ENCODE measurements around the gene PSMD13. TPM values are rescaled to one million over a fixed set of nuclear protein-coding genes. Genes with fewer than 3 reads are reported as not detected.

PSMD13 gene
- total RNA-seq, 2 experiments from 2014 or later: 56.9 to 57.8 TPM

DNA sequence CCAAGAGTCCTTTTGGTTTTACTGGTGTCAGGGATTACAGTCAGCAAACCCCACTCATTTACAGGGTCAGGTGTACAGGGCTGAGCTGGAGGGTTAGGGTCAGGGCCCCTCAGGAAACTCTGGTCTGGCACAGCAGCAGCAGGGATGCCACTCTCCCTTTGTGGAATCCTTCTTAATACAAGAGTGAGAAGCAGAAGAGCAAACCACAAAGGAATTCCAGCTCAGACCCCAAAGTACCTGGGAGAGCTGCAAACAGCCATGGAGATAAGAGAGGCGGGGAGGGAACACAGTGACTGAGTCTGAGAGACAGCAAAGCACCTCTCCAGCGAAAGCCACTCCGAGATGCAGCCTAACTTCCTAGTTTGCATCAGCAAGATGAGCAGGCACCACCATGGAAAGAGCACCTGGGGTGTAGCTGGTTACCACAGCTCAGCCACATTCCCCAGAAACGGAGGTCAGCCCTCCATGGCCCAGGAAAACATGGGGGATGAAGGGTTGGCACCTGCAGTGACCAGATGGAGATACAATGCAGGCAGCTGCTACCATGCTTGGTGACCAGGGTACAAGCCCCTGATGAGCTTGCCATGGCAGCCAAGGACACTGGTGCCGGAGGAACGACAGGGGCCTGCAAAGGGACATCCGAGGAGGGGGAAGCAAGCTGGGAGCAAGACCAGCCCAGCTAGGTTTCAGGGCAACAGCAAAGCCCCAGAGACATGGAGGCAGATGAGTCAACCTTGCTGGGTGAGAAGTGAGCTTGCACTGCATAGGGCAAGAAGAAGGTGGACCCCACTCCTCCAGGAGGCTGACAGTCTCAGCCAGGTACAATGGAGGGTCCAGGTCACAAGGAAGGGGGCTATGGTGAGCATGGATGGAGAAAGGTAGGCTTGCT, 33.5 kb upstream of the PSMD13 start:
- intact Hi-C loops (cut with DNase I, micrococcal nuclease): no loop called here
- no peaks in the 10 kb centered on the region for H3K9me3 ChIP-seq (ENCODE audit: control insufficient read depth in 1 of 2, insufficient read depth in 1 of 2, low read length in 2 of 2)
- TF ChIP-seq, protein P1, sequence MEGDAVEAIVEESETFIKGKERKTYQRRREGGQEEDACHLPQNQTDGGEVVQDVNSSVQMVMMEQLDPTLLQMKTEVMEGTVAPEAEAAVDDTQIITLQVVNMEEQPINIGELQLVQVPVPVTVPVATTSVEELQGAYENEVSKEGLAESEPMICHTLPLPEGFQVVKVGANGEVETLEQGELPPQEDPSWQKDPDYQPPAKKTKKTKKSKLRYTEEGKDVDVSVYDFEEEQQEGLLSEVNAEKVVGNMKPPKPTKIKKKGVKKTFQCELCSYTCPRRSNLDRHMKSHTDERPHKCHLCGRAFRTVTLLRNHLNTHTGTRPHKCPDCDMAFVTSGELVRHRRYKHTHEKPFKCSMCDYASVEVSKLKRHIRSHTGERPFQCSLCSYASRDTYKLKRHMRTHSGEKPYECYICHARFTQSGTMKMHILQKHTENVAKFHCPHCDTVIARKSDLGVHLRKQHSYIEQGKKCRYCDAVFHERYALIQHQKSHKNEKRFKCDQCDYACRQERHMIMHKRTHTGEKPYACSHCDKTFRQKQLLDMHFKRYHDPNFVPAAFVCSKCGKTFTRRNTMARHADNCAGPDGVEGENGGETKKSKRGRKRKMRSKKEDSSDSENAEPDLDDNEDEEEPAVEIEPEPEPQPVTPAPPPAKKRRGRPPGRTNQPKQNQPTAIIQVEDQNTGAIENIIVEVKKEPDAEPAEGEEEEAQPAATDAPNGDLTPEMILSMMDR (IDR thresholded peaks at IDR 0.05): no peak
- Mint-ChIP-seq H3K9me3 (no peaks in the 10 kb centered on the region), H3K4me3 (peak overlapping the region; percentile 71), H3K27me3 (no peaks in the 10 kb centered on the region), H3K4me1 (ENCODE audit: low read depth) (peaks cover 58% of the 10 kb centered on the region), H3K27ac (peak overlapping the region; percentile 79), H3K36me3 (ENCODE audit: low read depth) (peaks cover 69% of the 10 kb centered on the region)
- H3K4me1 ChIP-seq (ENCODE audit: insufficient read depth, low read length): peaks cover 61% of the 10 kb centered on the region
- H3K36me3 ChIP-seq (ENCODE audit: insufficient read depth, low read length): peaks cover 35% of the 10 kb centered on the region
- ChIA-PET CTCF (no interaction called here), POLR2A (interaction anchor here (0.8 to 1.0 kb wide), 2 partner anchors 47 to 113 kb away, joined by 3 to 4 read pairs; no protein-coding TSS in a partner anchor)
- no peak for ATAC-seq (ENCODE audit: poor library complexity)
- H3K27me3 ChIP-seq (ENCODE audit: control insufficient read depth in 1 of 2, insufficient read depth in 2 of 2, low read length in 2 of 2): no peaks in the 10 kb centered on the region
- H3K4me3 ChIP-seq (ENCODE audit: low read length): no peak overlapping the region
- H3K27ac ChIP-seq (ENCODE audit: low read depth in 1 of 2, low read length in 2 of 2): no peak overlapping the region
- DNase-seq: peak in 3 of 14 experiments; percentile 2 to 29 (median 12)

DNA sequence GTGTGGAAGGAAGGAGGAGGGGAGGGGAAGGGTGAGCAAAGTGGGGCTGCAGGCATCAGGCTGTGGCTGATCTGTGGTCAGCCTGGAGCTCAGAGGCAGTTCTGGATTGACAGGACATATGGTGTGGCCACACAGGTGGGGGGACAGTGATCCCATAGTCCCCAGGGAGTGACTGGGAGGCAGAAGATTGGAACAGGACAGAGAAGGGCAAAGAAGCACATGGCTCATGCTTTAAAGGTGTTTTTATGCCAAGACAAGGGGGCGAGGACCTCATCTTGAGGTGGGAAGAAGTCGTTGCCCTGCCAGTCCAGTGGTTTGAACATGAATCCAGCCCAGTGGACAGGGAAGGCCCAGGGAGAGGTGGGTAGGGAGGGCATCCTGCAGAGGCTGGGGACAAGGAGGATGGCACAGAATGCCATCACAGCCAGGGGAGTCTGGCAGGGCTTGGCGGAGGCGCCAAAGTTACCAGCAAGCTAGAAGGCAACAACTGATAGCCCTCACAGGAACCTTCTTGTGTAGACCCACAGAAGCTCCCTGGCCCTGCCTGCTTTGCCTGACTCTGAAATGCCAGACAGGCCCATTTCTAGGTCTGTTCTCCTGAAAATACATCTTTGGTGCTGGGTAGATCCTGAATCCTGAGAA, 32.7 kb upstream of the PSMD13 start:
- Histone ChIP-seq H3K4me1 (ENCODE audit: insufficient read depth, low read length) (peaks cover 65% of the 10 kb centered on the region), H3K27me3 (ENCODE audit: control insufficient read depth in 1 of 2, insufficient read depth in 2 of 2, low read length in 2 of 2) (no peaks in the 10 kb centered on the region), H3K27ac (ENCODE audit: low read depth in 1 of 2, low read length in 2 of 2) (no peak overlapping the region), H3K4me3 (ENCODE audit: low read length) (no peak overlapping the region), H3K36me3 (ENCODE audit: insufficient read depth, low read length) (peaks cover 35% of the 10 kb centered on the region), H3K9me3 (ENCODE audit: control insufficient read depth in 1 of 2, insufficient read depth in 1 of 2, low read length in 2 of 2) (no peaks in the 10 kb centered on the region)
- POLR2A ChIA-PET: interaction anchor here (0.8 to 1.0 kb wide), 2 partner anchors 46 to 113 kb away, joined by 3 to 4 read pairs; no protein-coding TSS in a partner anchor
- intact Hi-C loops (cut with DNase I, micrococcal nuclease): no loop called here
- H3K27ac Mint-ChIP-seq: peak overlapping the region; percentile 79
- H3K27me3 Mint-ChIP-seq: no peaks in the 10 kb centered on the region
- CTCF ChIA-PET: interaction anchor here (1.3 kb wide), 1 partner anchor 244 kb away, joined by 4 read pairs; no protein-coding TSS in a partner anchor
- TF ChIP-seq, protein P1 (IDR thresholded peaks at IDR 0.05): no peak
- H3K4me3 Mint-ChIP-seq: peak overlapping the region; percentile 95
- DNase-seq (peak in 3 of 14 experiments; percentile 1 to 31 (median 16)), ATAC-seq (ENCODE audit: poor library complexity) (no peak)
- peaks cover 77% of the 10 kb centered on the region for H3K36me3 Mint-ChIP-seq (ENCODE audit: low read depth)
- H3K9me3 Mint-ChIP-seq: no peaks in the 10 kb centered on the region
- H3K4me1 Mint-ChIP-seq (ENCODE audit: low read depth): peaks cover 64% of the 10 kb centered on the region

DNA sequence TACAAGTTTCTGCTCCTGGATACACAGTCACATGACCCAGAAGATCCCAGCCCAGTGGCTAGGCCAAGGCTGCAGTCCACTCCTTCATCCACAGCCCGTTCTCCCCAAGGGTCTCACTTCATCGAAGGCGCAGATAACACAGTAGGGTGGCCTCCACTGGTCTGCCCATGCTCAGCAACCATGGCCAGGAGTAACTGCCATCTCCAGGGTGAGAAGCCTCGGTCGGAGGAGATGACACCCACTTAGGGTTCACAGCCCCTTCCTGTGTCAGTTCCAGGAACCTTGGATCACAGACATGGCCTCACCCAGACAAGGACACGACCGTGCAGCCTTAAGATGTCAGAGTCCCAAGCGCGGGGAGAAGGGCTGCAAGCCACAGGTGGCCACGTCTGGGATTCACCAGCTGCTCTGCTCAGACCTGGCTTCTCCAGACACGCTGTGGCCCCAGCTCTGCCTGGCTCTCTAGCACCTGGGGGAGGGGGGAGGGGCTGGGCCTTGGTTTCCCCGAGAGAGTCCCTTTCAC, 32.1 kb upstream of the PSMD13 start:
- Histone ChIP-seq H3K9me3 (ENCODE audit: control insufficient read depth in 1 of 2, insufficient read depth in 1 of 2, low read length in 2 of 2) (no peaks in the 10 kb centered on the region), H3K27me3 (ENCODE audit: control insufficient read depth in 1 of 2, insufficient read depth in 2 of 2, low read length in 2 of 2) (no peaks in the 10 kb centered on the region), H3K4me3 (ENCODE audit: low read length) (no peak overlapping the region), H3K27ac (ENCODE audit: low read depth in 1 of 2, low read length in 2 of 2) (no peak overlapping the region), H3K36me3 (ENCODE audit: insufficient read depth, low read length) (peaks cover 39% of the 10 kb centered on the region), H3K4me1 (ENCODE audit: insufficient read depth, low read length) (peaks cover 71% of the 10 kb centered on the region)
- TF ChIP-seq, protein P1 (IDR thresholded peaks at IDR 0.05): no peak
- Mint-ChIP-seq H3K27me3 (no peaks in the 10 kb centered on the region), H3K4me1 (ENCODE audit: low read depth) (peaks cover 65% of the 10 kb centered on the region), H3K9me3 (no peaks in the 10 kb centered on the region), H3K27ac (peak overlapping the region; percentile 79), H3K4me3 (peak overlapping the region; percentile 95), H3K36me3 (ENCODE audit: low read depth) (peaks cover 79% of the 10 kb centered on the region)
- ChIA-PET CTCF (interaction anchor here (1.3 kb wide), 1 partner anchor 244 kb away, joined by 4 read pairs; no protein-coding TSS in a partner anchor), POLR2A (no interaction called here)
- ATAC-seq (ENCODE audit: poor library complexity): no peak
- DNase-seq: peak in 3 of 14 experiments; percentile 1 to 32 (median 25)
- intact Hi-C loops (cut with DNase I, micrococcal nuclease): loop anchor here in 1 of 2 experiments (5.0 kb wide), 6 partner anchors 48 to 303 kb away; partner anchors contain the start of genes IFITM1, PTDSS2 and RNH1
